Globus pallidus (tissue), 1 donor: ENCODE measurements around the gene AJUBA.
"Not testable (repeated sequence)": the region's sequence is repeated elsewhere in the genome, so short reads cannot be mapped to it uniquely, and the experiment has no call there.

Experiments used
- DNase-seq: peaks from one replicate; pipeline ENCODE4 v3.0.0-alpha.2; 2015; ENCODE audit warnings: low spot score

AJUBA gene

DNA sequence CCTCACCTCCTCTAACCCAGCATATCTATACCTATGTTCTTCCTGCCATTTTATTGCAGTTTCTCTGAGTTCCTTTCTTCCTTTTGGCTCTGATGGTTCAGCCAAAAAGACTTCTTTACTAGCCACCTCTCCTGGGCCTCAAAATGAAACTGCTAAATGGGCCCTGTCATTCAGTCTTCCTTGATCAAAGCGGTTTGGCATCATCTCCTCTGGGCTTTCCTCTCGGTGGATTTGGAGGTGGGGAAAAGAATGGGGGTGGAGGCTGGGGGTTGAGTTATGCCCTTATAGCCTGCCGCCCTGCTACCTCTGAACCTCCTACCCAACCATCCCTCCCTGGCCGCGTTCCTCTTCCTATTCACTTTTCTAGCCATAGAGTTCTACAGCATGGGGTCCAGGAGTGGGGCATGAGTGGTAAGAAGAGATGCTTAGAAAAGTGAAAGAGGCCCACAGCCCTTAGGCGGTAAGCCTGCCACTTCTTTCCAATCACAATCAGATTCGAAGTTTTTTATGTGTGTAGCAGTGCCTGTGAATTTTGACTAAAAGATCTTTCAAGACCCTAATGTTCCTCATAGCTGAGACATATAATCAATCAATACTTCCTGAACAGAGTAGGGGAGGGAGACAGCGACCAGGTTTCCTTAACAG, 2.5 kb downstream of the AJUBA start:
- no peak for DNase-seq

DNA sequence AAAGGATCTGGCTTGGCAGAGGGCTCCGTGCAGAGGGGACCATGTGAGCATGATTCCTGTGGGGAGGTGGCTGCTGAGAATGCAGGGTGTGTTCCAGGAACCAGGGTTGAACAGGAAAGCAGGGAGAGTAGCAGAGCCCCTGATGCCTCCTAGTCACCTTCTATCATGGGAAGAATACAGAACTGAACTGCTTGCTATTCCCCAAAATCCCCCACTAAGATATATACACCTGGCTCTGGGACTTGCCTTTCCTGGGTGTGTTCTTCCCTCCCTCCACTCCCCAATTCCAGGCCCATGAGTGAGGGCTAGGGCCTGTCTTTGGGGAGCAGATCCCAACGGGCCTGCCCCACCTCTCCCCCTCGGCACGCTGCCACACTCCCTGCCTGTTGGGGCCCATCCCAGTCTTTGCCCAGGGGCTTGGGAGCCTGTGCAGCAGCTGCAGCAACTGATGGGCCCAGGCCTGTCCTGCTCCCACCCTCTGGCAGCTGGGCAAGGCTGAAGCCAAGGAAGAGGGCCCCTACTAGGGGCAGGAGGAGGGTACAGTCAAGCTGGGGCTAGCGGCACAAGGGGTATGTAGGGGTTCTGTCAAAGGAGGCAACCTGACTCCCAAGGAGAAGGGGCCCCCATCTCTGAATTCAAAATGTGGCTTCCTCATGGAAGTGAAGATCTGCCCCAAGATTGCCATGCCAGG, 3.2 kb downstream of the AJUBA start:
- no peak for DNase-seq

DNA sequence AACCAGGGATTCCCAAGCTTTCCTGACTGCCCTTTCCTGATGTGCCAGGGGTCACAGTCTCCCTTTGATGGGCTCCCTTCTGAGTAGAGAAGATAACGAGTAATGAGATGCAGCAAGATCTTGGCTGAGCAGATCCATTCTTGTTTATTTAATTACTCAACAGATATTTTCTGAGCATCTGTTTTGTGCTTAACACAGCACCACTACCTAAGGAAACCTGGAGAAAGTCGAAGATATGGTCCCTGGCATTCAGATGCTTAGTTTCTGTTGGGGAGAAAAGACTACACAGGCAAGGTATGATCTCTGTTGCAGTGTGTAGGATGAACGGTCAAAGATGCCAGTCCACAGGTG, 3.9 kb downstream of the AJUBA start:
- no peak for DNase-seq

DNA sequence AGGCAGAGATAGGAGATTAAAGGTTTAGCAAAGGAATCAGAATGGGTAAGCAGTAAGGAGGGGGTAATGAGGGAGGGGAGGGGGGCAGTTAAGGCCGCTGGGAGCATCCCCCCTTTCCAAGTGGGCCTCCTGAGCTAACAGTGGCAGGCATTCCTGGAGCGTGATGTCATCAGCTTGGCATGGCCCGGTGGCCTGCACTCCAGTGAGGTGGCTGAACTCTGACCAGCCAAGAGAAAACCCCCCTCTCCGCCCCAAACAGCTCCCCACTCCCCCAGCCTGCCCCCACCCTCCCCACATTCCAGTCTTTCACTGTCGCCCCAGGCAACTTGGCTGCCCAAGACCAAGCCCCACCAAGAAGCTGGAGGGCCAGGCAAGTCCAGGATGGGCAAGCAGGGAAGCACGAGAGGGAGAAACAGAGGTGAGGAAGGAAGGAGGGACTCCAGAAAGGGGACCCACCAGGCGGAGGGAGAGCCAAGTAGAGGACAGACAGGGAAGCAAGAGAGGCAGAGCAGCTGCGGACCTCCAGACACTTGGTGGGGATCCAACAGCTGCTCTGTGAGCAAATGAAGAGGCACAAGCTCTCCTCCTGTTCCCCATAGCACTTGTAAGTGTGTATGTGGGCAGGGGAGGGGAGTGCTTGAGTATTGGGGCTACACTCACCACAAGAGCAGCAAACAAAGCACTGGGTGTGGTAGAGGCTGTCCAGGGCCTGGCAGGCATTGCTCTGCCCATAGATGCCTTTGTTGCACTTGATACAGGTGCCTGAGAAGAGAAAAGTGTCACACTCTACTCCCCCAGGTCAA, 4.5 kb downstream of the AJUBA start:
- DNase-seq: no peak

DNA sequence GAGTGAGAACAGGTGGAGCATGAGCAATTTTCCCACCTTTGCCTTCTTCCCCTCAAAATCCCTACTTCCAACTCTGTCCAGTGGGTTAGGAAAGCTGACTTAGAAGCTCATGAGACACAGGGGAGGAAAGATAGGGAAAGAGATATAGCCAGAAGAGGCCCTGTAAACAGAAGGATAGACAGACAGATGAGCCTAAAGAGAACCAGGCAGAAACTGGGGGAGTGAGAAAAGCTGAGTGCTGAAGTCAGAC, 5.0 kb downstream of the AJUBA start:
- no peak for DNase-seq

DNA sequence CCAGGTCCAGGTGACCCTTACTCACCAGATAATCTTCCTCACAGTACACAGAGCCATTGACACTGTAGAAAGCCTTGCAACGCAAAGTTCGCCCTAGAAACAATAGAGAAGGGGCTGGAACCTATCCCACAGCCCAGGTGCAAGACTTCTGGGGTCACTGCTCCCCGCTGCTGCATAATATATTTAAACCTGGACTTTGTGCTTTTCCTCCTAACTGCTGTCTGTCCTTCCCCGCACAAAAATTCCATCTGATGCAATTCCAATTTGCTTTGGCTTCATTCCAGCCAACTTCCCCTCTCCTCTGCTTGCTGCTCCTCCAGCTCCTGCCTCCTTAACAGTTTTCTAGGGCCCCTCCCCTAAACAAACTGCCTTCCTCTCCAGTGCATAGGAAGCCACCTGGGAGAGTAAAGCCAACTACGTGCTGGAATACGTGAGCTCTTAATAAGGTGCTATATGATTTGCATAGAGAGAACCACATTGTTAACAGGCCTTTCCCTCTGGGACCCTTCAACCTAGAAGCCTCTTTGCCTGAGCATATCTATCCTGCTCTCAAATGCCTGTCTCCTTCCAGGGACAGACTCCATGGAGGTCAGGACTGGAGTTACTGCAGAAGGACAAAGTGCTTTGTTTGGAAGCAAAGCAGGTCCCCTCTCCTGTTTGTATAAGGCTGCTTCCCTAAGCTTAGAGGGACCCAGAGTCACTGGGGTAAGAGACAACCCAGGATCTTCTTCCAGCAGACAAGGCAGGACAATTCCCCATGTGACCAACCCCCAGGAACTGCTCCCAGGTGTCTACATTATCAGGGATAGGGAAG, 5.5 kb downstream of the AJUBA start:
- DNase-seq: no peak

DNA sequence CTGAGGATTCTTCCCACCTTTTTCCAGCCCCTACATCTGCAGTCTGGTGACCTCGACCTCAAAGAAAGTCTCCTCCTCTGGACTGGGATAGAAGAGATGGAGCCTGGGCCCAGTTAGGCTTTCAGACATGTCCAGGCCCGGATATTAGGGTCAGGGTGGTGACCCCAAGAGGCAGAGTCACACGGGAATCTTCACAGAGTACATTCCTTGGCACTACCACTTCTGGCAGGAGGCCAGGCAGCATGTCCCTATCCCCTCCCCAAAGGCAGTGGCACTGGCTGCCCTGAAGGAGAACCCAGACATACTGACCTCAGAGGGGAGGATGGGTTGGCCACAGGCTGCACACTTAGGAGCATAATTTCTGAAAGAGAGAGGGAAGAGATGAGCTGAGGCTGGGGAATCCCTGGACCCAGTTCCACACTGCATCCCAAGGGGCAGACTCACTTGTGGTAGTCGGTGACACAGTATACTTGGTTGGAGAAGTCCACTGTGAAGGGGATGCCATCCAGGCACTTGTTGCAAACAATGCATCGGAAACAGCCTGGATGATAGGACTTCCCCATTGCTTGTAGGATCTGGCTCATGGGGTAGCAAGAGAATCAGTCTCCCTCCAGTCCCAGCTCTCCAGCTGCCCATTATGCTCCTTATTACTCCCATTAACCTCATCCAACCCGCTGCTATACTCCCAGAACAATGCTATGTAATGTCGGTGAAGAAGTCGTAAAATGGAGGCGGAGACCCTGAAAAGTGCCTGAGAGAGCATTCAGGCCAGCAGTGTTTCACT, 7.6 kb downstream of the AJUBA start:
- DNase-seq: no peak

DNA sequence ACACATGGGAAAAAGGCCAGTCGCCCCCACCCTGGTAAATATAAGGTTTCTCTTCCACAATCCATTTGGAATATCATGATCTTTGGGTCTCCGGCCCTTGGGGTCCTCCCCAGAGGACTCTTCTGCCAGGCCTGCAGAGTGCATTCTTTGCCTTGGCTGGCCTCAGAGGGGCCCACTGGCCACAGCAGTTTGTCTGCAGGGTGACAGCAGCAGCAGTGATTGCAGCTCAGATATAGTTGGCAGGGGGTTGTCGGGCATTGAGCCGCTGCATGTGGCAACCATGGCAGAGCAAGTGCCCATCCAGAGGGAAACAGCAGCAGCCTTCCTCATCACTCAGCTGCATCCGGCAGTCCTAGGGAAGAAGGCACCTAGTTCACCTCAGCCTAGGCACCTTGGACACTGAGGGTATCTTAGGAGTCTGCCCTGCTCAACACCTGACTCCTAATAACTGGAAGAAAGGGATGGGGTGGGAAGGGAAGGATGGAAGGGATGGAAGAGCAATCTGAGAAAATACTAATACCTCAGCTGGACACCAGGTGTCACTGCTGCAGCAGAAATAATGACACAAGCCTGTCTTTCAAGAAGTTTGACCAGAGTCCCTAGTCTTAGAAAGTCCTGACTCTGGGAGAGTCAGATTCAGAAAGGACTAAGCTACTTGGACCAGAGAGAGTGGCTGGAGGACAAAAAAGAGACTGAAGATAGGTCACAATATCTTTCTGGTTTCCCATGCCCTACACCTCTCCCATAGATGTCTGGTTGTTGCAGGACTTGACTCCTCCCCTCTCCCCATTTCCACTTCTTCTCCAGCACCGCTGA, 8.9 kb downstream of the AJUBA start:
- DNase-seq: peak; percentile 47

DNA sequence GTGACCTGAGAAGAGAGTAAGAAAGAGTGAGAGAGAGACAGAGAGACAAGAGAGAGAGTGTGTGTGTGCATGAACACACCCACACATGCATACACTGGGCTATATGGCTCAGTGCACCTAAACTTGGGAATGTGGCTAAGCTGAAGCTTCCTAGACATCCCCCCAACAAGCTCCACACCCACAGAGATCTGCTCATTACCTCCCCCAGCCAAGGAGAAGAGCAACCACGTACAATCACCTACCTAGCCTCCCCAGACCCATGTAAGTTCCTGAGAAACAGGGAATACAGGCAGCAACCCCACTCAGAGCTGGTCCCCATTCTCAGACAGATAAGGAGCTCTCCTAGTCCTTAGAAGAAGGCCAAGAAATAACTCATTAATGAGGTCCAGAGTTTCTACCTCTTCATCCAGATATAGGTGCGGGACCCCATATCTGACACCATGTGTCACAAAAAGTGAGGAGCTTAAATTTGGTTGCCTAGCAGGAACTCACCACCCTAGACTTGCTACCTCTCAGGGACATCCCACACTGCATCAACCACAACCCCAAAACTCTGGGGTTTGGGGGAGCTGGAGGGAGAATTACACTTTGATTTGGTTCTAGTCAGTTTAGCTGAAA, 9.9 kb downstream of the AJUBA start:
- DNase-seq: no peak

DNA sequence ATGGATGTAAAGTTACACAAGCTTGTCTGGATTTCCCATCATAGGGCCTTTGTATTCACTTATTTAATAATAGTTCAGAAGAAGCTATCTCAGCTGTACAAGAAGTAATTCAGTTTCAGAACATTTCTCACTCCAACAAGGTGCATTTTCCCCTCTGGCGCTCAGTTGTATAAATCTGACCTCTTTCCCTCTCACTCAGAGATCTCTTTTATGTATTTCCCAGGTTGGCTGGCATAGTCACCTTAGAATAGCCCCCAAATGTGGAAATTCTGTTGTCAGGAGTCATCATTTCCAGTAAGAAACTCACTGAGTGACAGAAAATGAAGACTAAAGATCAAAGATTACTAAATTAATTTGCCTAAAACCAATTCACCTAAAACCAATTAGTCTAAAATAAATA, 11.2 kb downstream of the AJUBA start:
- no peak for DNase-seq

DNA sequence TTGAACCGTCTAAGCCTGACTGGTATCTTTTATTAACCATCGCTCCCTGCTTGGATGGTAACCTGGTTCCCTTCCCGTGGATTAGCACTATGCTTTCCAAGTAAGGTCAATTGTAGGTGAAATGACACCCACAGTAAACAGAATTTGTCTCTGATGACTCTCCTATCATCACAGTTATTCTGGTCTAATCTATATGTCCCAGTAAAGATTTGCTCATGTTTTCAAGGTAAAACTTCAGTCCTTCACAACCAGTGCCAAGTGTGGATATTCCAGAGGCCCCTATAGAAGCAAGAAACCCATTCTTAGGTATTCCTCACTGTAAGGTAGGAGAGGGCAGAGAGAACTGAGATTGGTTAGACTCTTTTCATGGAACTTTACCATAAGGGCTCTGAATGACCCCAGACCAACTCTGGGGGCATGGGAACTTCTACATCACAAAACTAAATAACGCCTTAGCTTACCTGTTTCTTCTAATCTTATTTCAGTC, 15.5 kb downstream of the AJUBA start:
- no peak for DNase-seq

DNA sequence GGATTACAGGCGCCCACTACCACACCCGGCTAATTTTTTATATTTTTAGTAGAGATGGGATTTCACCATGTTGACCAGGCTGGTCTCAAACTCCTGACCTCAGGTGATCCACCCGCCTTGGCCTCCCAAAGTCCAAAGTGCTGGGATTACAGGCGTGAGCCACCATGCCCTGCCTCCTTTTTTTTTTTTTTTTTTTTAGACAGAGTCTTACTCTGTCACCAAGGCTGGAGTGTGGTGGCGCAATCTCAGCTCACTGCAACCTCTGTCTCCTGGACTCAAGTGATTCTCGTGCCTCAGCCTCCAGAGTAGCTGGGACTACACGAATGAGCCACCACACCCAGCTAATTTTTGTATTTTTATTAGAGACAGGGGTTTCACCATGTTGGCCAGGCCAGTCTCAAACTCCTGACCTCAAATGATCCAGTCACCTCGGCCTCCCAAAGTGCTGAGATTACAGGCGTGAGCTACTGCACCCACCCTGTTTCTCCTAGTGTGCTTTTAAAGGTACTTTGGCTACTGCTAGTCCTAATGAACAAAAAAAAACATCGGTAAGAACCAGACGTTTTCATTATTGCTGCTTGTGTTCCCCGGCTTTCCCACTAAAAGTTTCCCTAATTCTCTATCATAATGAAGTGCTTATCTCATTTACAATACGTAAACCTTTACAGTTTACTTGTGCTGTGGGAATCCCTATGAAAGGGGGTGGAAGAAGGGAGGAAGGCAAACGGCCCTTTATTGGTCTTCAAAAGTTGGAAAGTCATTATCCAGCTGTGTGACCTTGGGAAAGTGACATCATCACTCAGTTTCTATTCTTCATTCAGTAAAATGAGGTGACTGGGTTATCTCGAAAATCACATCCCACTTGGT, 16.2 kb downstream of the AJUBA start:
- DNase-seq: not testable (repeated sequence)

DNA sequence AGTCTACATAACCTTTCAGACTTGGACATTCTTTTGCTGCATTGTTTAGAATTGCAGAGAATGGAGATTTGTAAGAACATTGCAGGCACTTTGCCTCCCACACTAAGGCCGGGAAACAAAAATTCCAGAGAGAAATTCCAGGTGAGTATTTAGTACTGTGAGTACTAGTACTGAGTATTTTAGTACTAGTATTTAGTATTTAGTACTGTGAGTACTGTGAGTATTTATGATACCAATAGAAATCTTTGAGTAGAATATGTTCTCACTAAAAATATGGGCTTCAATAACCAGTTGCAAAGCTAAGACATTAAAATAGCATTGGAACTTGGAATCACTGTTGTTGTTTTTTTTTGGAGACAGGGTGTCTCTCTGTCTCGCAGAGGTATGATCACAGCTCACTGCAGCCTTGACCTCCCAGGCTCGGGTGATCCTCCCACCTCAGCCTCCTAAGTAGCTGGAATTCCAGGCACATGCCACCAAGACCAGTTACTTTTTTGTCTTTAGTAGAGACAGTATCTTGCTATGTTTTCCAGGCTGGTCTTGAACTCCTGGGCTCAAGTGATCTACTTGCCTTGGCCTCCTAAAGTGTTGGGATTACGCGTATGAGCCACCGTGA, 20.2 kb downstream of the AJUBA start:
- no peak for DNase-seq

DNA sequence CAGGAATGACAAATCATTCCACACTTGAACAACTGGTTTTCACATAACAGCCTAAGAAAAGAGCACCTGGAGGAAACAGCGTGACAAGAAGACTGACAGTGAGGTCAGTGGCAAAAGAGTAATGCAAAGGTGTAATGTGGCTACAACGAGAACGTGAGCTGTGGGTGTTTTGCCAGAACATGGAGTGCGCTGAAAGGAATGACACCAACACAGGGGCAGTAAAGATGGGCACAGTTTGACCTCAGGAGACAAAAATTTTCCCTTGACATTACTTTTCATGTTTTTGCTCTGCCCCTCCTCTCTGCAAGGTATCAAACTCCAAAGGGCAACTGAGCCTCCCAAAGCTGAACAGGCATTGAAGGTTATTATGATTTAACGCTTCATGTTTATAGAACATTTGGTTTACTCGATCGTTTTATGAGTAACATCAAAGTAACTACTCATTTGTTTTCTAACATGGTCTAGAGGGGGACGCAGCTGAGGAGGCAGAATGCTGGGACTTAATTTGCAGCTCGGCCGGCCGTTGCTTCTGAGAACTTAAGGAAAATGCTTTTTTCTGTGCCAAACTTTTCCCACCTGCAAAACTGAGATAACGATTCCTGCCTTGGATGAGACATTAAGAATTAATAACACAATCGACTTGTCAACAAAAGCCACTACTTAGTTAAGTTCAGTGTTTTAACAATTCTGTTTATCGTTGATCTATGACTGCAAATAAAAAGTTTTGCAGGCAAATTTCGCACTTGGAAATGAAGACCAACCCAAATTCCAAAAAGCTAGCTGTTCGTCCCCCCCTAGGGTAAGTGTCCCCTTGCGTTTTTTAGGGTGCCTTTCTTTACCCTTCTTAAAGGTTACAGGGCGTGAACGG, 26.4 kb downstream of the AJUBA start:
- DNase-seq: no peak

DNA sequence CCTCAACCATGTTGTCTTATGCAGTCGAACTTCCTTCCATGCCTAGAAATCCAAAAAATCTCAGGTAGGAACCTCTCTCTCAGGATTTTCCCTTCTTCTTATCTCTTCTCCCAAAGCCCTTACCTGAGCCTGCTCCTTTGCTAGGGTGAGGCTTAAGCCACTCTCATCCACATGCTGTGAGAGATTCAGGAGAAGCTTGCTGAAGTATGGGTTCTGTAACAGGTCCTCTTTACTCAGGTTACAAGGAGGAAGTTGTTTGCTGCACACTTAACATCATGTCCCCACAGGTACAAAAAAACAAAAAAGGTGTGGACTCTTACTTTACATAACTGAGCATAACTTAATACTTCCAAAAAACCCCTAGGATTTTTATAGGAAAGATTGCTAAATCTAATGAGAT, 29.9 kb downstream of the AJUBA start:
- DNase-seq: no peak

DNA sequence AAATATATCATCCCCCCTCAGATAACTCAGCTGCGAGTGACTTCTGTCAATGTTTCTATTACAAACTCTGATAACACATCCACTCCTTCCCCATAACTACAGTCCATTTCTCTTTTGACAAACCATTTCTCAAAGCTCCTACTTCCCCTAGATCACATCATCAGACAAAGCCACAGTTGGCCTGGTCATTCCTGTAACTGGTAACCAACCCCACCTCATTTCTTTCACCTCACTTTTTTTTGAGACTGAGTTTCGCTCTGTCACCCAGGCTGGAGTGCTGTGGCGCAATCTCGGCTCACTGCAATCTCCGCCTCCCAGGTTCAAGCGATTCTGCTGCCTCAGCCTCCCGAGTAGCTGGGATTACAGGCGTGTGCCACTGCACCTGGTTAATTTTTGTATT, 30.6 kb downstream of the AJUBA start:
- DNase-seq: not testable (repeated sequence)

DNA sequence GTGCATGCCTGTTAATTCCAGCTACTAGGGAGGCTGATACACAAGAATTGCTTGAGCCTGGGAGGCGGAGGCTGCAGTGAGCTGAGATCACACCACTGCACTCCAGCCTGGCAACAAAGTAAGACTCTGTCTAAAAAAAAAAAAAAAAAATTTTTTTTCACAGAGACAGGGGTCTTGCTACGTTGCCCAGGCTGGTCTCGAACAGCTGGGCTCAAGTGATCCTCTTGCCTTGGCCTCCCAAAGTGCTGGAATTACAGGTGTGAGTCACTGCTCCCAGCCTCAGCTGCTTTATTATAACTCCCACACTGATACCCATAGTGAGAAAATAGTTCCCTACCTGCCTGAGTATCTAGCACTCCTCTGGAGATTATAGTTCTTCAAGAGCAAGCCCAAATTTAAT, 36.7 kb downstream of the AJUBA start:
- no peak for DNase-seq

DNA sequence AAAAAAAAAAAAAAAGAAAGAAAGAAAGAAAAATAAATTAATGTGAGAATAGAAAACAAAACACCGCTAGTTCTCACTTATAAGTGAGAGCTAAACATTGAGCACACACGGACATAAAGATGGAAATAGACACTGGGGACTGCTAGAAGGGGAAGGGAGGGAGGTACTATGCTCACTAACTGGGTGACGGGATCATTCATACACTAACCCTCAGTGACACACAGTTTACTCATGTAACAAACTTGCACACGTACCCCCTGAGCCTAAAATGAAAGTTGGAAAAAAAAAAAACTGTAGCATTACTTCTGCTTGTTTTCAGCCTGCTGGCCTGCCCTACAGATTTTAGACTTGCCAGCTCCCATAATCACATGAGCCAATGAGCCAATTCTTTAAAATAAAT, 42.7 kb downstream of the AJUBA start:
- no peak for DNase-seq
